SKM-1 treated with dmso at 0.1 percent for 144 hours (cell line): ENCODE results near the gene NEUROD1.
A peak's percentile ranks its signal among the peaks of the same experiment; 100 is the strongest.

Source experiments
- DNase-seq: peaks from one replicate; lab custom pipeline; 2025; ENCODE audit not compliant: unreplicated experiment; lab: John Stamatoyannopoulos, UW

Gene NEUROD1

GRCh38 chr2:181680937-181681811 is 857 bp upstream of the NEUROD1 start:
- DNase-seq: no peak

GRCh38 chr2:181679544-181679979 is 755 bp downstream of the NEUROD1 start:
- DNase-seq: no peak

- no peak for DNase-seq
Measured at GRCh38 chr2:181678861-181679543, 1.3 kb downstream of the NEUROD1 start.

GRCh38 chr2:181677912-181678586 is 2.3 kb downstream of the NEUROD1 start:
- no peak for DNase-seq

GRCh38 chr2:181675254-181675653 is 5.1 kb downstream of the NEUROD1 start:
- DNase-seq: no peak

GRCh38 chr2:181674461-181674860 is 5.9 kb downstream of the NEUROD1 start:
- DNase-seq: no peak

GRCh38 chr2:181673173-181673572 is 7.1 kb downstream of the NEUROD1 start:
- no peak for DNase-seq

- no peak for DNase-seq
Measured at GRCh38 chr2:181672255-181673008, 7.9 kb downstream of the NEUROD1 start.

- DNase-seq: no peak
Measured at GRCh38 chr2:181670632-181671031, 9.7 kb downstream of the NEUROD1 start.

- DNase-seq: no peak
Measured at GRCh38 chr2:181667234-181667633, 13.1 kb downstream of the NEUROD1 start.

GRCh38 chr2:181662287-181662686 is 18.0 kb downstream of the NEUROD1 start:
- DNase-seq: no peak

- no peak for DNase-seq
Measured at GRCh38 chr2:181660181-181660580, 20.1 kb downstream of the NEUROD1 start.

- no peak for DNase-seq
Measured at GRCh38 chr2:181658444-181658843, 21.9 kb downstream of the NEUROD1 start.

GRCh38 chr2:181657379-181657778 is 22.9 kb downstream of the NEUROD1 start:
- no peak for DNase-seq

- peak; percentile 54 for DNase-seq
Measured at GRCh38 chr2:181656450-181657291, 23.6 kb downstream of the NEUROD1 start, which contains the start of gene CERKL. Gene CERKL, minus strand, starts transcription at chr2:181657105. Its CDS starts 99 bp downstream, at chr2:181657006.

GRCh38 chr2:181655519-181655918 is 24.8 kb downstream of the NEUROD1 start:
- no peak for DNase-seq

- no peak for DNase-seq
Measured at GRCh38 chr2:181649436-181649979, 30.8 kb downstream of the NEUROD1 start.

GRCh38 chr2:181648478-181649155 is 31.7 kb downstream of the NEUROD1 start:
- DNase-seq: no peak

- peak; percentile 39 for DNase-seq
Measured at GRCh38 chr2:181646415-181646987, 33.8 kb downstream of the NEUROD1 start.
